SK-N-SH (cell line): ENCODE data around the gene AHRR. TPM values are rescaled to one million over a fixed set of nuclear protein-coding genes. Genes with fewer than 3 reads are reported as not detected.
"Not testable (repeated sequence)": the region's sequence is repeated elsewhere in the genome, so short reads cannot be mapped to it uniquely, and the experiment has no call there.

Experiments
- CTCF ChIA-PET: fragments of 300-600, 350-600 bp; formaldehyde crosslinking; extraction: SDS; loops from one replicate; lab custom pipeline; 2021; lab: Yijun Ruan, JAX
- POLR2A ChIA-PET: fragments of 350-600 bp; sonication (Branson Sonifier 250); formaldehyde crosslinking; extraction: SDS; loops from one replicate; lab custom pipeline; 2020; ENCODE audit warnings: antibody characterized with exemption, inconsistent platforms; lab: Yijun Ruan, JAX
- DNase-seq: peaks from one replicate; pipeline ENCODE4 v3.0.0; 2012
- H2AFZ ChIP-seq: fragments of 200-600 bp; sonication (generic); 2 replicates; pipeline ENCODE4 v1.8.1; 2016; ENCODE audit warnings: antibody characterized with exemption, mild to moderate bottlenecking, low read depth
- H3F3A ChIP-seq: fragments of 200-600 bp; sonication (generic); replicated peaks from 2 replicates; pipeline ENCODE3; 2016; ENCODE audit warnings: antibody characterized with exemption, mild to moderate bottlenecking; ENCODE audit not compliant: insufficient read depth
- H3K27ac ChIP-seq, 2 experiments: fragments of 200-500 bp in 1 of 2; fragments of 200-600 bp in 1 of 2; sonication (Bioruptor generic) in 1 of 2; sonication (generic), shearing (Covaris generic) in 1 of 2; 2 replicates each; pipeline versions ENCODE4 v1.5.1 to v1.6.1; 2014 to 2016; ENCODE audit warnings: low read depth in 2 of 2, inconsistent platforms in 1 of 2, low read length in 1 of 2, mild to moderate bottlenecking in 1 of 2, mixed read lengths in 1 of 2
- H3K27me3 ChIP-seq: fragments of 200-600 bp; sonication (generic), shearing (Covaris generic); 2 replicates; pipeline ENCODE4 v1.6.1; 2016; ENCODE audit warnings: mixed run types; ENCODE audit not compliant: insufficient read depth
- H3K36me3 ChIP-seq, 2 experiments: fragments of 200-500 bp in 1 of 2; fragments of 200-600 bp in 1 of 2; sonication (Bioruptor generic) in 1 of 2; sonication (generic) in 1 of 2; replicated peaks in 1 of 2; 2 replicates each; pipeline versions ENCODE3 to v1.5.1; 2014 to 2016; ENCODE audit warnings: low read length in 1 of 2, mild to moderate bottlenecking in 1 of 2; ENCODE audit not compliant: insufficient read depth in 2 of 2, control insufficient read depth in 1 of 2
- H3K4me1 ChIP-seq, 2 experiments: fragments of 200-500 bp in 1 of 2; fragments of 200-600 bp in 1 of 2; sonication (Bioruptor generic) in 1 of 2; sonication (generic), shearing (Covaris generic) in 1 of 2; 2 replicates each; pipeline versions ENCODE4 v1.5.1 to v1.6.1; 2014 to 2016; ENCODE audit warnings: low read depth in 1 of 2, low read length in 1 of 2, mixed run types in 1 of 2; ENCODE audit not compliant: insufficient read depth in 2 of 2, control insufficient read depth in 1 of 2
- H3K4me2 ChIP-seq: fragments of 200-600 bp; sonication (generic), shearing (Covaris generic); 2 replicates; pipeline ENCODE4 v1.6.1; 2017; ENCODE audit warnings: mixed run types
- H3K4me3 ChIP-seq, 2 experiments: fragments of 200-500 bp in 1 of 2; fragments of 200-600 bp in 1 of 2; sonication (Bioruptor generic) in 1 of 2; sonication (generic), shearing (Covaris generic) in 1 of 2; 2 replicates each; pipeline versions ENCODE4 v1.5.1 to v1.8.1; 2014 to 2016; ENCODE audit warnings: low read depth in 2 of 2, inconsistent platforms in 1 of 2, low read length in 1 of 2, mild to moderate bottlenecking in 1 of 2, mixed read lengths in 1 of 2, moderate library complexity in 1 of 2
- H3K79me2 ChIP-seq: fragments of 200-600 bp; sonication (generic); 2 replicates; pipeline ENCODE4 v1.8.1; 2017; ENCODE audit warnings: mild to moderate bottlenecking; ENCODE audit not compliant: insufficient read depth
- H3K9ac ChIP-seq: fragments of 200-600 bp; sonication (generic); 2 replicates; pipeline ENCODE4 v1.6.1; 2017; ENCODE audit warnings: mixed run types
- H3K9me2 ChIP-seq: fragments of 200-600 bp; sonication (generic); 2 replicates; pipeline ENCODE4 v1.6.1; 2017; ENCODE audit warnings: mixed run types
- H3K9me3 ChIP-seq: fragments of 200-600 bp; sonication (generic); 2 replicates; pipeline ENCODE4 v1.6.1; 2017; ENCODE audit warnings: mixed run types, mild to moderate bottlenecking, moderate library complexity
- H4K20me1 ChIP-seq: fragments of 200-600 bp; sonication (generic); 2 replicates; pipeline ENCODE4 v1.6.1; 2017; ENCODE audit warnings: mild to moderate bottlenecking, mixed run types; ENCODE audit not compliant: insufficient read depth
- CTCF ChIP-seq: fragments of 200-600 bp; sonication (generic); IDR thresholded peaks from 2 replicates; pipeline ENCODE4 v1.6.1; 2017; ENCODE audit warnings: antibody characterized with exemption, mild to moderate bottlenecking, moderate library complexity
- FOXM1 ChIP-seq: IDR thresholded peaks from 2 replicates; pipeline ENCODE4 v1.4.0; 2012; ENCODE audit warnings: low read depth, mild to moderate bottlenecking
- MEF2A ChIP-seq: IDR thresholded peaks from 2 replicates; pipeline ENCODE4 v1.4.0; 2012; ENCODE audit warnings: low read depth, borderline replicate concordance
- RFX5 ChIP-seq: IDR thresholded peaks from 2 replicates; pipeline ENCODE4 v1.6.1; 2012; ENCODE audit warnings: mild to moderate bottlenecking, improper control_type of control experiment, low read length
- RXRA ChIP-seq: IDR thresholded peaks from 2 replicates; pipeline ENCODE4 v1.4.0; 2012; ENCODE audit warnings: low read depth, mild to moderate bottlenecking, borderline replicate concordance
- SIN3A ChIP-seq: IDR thresholded peaks from 2 replicates; pipeline ENCODE4 v1.6.1; 2012; ENCODE audit warnings: low read depth, mild to moderate bottlenecking, low read length, moderate library complexity, borderline replicate concordance
- USF2 ChIP-seq: fragments of 150-350 bp; IDR thresholded peaks from 2 replicates; pipeline ENCODE4 v1.6.1; 2017; ENCODE audit warnings: antibody characterized with exemption, low read length, low read depth, borderline replicate concordance
- ZBTB33 ChIP-seq: IDR thresholded peaks from 2 replicates; pipeline ENCODE4 v1.4.0; 2012; ENCODE audit warnings: low read depth, borderline replicate concordance
- WGBS: methylation state at CpG from one replicate; pipeline ENCODE4 v1.1.6; 2017; ENCODE audit warnings: low lambda C conversion rate; 5-methylcytosine and 5-hydroxymethylcytosine counted together
- polyA plus RNA-seq, 3 experiments: library from polyadenylated mRNA; depleted of rRNA; stranded (reverse); fragments of >200 nt; gene quantifications; 2 replicates each; pipeline ENCODE4 v1.2.3, GENCODE V29; 2012

Gene AHRR
- polyA plus RNA-seq, 1 of the 3 experiments (the other 2 are of a cell fraction), result 0.71 TPM

GRCh38 chr5:410911-411517 is 89.5 kb downstream of the AHRR start (continued):
- TF ChIP-seq CTCF (no peak), SIN3A (no peak), FOXM1 (no peak), ZBTB33 (no peak)

GRCh38 chr5:411728-412127 is 90.2 kb downstream of the AHRR start:
- Histone ChIP-seq H3K9ac (no peak overlapping the region), H3K4me2 (no peak overlapping the region), H2AFZ (no peak overlapping the region), H4K20me1 (no peaks in the 10 kb centered on the region), H3K79me2 (no peaks in the 10 kb centered on the region), H3K9me2 (no peaks in the 10 kb centered on the region), H3K4me3 (no peak overlapping the region), H3F3A (no peaks in the 10 kb centered on the region), H3K27ac (no peak overlapping the region), H3K9me3 (no peaks in the 10 kb centered on the region), H3K36me3 (no peaks in the 10 kb centered on the region), H3K27me3 (no peaks in the 10 kb centered on the region), H3K4me1 (peaks cover 0 to 3% of the 10 kb centered on the region in 2 experiments; a peak in 1 of 4 replicates)
- WGBS, result 68% methylated on average over 13 of the region's 13 CpGs
- ChIA-PET CTCF (no interaction called here), POLR2A (no interaction called here)
- TF ChIP-seq RXRA, result no peak
- TF ChIP-seq USF2, result no peak
- TF ChIP-seq RFX5, result no peak
- no peak for TF ChIP-seq ZBTB33
- TF ChIP-seq MEF2A, result no peak
- no peak for DNase-seq

- POLR2A ChIA-PET, H3K4me1 ChIP-seq, H3K9ac ChIP-seq, H3K36me3 ChIP-seq, H3K9me2 ChIP-seq, H3K4me3 ChIP-seq, H3K27me3 ChIP-seq, H3K27ac ChIP-seq, H3K79me2 ChIP-seq, DNase-seq, H2AFZ ChIP-seq, H3K4me2 ChIP-seq, H3F3A ChIP-seq, H4K20me1 ChIP-seq, H3K9me3 ChIP-seq: not testable (repeated sequence)
- CTCF ChIA-PET, result interaction anchor here (1.3 kb wide), 1 partner anchor 16 kb away, joined by 6 read pairs; no protein-coding TSS in a partner anchor
- 83% methylated on average over 16 of the region's 42 CpGs for WGBS
Measured at GRCh38 chr5:414991-415927, 93.7 kb downstream of the AHRR start.
